Embryonic facial prominence (tissue), 1 donor: ENCODE data around the gene RSAD1.
"Not testable (repeated sequence)": the region's sequence is repeated elsewhere in the genome, so short reads cannot be mapped to it uniquely, and the experiment has no call there.

Source experiments
- DNase-seq: peaks from one replicate; pipeline ENCODE4 v3.0.0-alpha.2; 2016; ENCODE audit errors: extremely low spot score

The RSAD1 gene

DNA sequence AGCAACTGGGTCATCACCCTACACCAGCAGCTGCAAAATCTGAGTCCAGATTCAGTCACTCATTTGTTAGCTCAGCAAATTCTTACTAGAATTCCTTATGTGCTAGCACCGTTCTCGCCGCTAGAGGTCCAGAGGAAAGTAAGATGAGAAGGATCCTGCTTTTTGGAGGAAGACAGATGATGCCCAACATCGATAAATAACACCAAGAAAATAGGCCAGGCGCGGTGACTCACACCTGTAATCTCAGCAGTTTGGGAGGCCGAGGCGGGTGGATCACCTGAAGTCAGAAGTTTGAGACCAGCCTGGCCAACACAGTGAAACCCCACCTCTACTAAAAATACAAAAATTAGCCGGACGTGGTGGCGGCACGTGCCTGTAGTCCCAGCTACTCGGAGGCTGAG is 5.9 kb upstream of the RSAD1 start:
- DNase-seq, result not testable (repeated sequence)

- DNase-seq, result no peak
Observed at GRCh38 chr17:50473901-50474300, 4.8 kb upstream of the RSAD1 start.

DNA sequence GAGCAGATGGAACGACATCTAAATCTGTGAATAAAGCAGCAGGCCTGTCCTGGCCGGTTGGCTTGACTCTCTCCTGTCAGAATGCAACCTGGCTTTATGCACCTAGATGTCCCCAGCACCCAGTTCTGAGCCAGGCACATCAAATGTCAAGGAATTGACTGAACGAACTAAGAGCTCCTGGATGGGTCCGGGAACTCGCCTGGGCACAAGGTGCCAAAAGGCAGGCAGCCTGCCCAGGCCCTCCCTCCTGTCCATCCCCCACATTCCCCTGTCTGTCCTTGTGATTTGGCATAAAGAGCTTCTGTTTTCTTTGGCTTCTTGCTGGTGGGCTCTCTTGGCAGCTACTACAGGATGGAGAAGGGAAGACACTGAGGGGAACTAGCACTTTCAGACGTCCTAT is 4.1 kb upstream of the RSAD1 start:
- DNase-seq, result no peak

- no peak for DNase-seq
Observed at GRCh38 chr17:50475362-50475761, 3.3 kb upstream of the RSAD1 start.

- DNase-seq, result not testable (repeated sequence)
Observed at GRCh38 chr17:50475775-50476544, 2.7 kb upstream of the RSAD1 start.

GRCh38 chr17:50476545-50477315 is 1.9 kb upstream of the RSAD1 start:
- DNase-seq, result no peak

DNA sequence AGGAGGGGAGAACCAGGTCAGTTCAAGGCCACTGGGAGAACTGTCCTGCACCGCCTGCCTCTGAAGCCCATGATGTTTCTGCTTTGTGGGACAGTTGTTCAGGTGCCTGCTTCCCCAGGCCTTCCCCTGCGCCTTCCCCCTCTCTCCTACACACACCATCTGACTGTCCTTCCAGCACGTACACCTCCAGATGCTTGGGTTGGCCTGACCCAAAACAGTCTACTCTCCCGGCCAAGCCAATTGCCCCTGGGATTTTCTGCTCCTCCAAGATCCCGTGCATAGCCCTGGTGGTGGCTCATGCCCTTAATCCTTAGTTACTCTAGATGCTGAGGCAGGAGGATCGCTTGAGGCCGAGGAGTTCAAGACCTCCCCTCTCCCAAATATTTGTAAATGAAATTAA is 684 bp upstream of the RSAD1 start:
- DNase-seq, result no peak

- DNase-seq, result no peak
Observed at GRCh38 chr17:50479522-50480141, 972 bp downstream of the RSAD1 start.

GRCh38 chr17:50480142-50480764 is 1.6 kb downstream of the RSAD1 start:
- DNase-seq, result no peak

- no peak for DNase-seq
Observed at GRCh38 chr17:50480854-50481490, 2.3 kb downstream of the RSAD1 start.

DNA sequence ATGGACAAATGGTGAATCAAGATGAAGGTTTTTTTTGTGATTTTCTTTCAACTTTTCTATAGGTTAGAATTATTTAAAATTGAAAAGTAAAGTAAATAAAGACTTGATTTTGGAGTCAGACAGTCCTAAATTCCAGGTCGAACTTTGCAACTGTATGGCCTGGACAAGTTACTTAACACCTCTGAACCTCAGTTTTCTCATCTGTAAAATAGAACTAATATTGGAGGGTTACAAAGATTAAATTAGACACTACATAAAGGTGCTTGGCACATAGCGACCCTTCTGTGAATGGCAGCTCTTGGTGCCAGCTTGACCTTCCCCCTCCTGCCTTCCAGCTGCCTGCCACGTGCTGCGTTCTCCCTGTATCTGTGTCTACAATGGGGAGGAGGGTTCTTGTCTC is 3.0 kb downstream of the RSAD1 start:
- no peak for DNase-seq

DNA sequence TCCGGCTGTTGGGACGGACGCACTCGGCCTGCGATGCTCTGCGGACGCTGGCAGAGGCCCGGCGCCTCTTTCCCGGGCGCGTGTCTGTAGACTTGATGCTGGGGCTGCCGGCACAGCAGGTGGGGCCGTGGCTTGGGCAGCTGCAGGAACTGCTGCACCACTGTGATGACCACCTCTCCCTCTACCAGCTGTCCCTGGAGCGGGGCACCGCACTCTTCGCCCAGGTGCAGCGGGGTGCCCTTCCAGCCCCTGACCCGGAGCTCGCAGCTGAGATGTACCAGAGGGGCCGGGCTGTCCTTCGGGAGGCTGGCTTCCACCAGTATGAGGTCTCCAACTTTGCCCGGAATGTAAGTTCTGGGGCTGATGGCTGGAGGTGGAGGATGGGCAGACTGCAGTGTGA is 3.5 kb downstream of the RSAD1 start:
- DNase-seq, result no peak

- DNase-seq, result no peak
Observed at GRCh38 chr17:50482516-50482915, 3.9 kb downstream of the RSAD1 start.

- DNase-seq, result no peak
Observed at GRCh38 chr17:50483266-50483665, 4.6 kb downstream of the RSAD1 start.

- no peak for DNase-seq
Observed at GRCh38 chr17:50484386-50485155, 5.9 kb downstream of the RSAD1 start.

GRCh38 chr17:50487213-50488096 is 8.8 kb downstream of the RSAD1 start:
- DNase-seq, result no peak

DNA sequence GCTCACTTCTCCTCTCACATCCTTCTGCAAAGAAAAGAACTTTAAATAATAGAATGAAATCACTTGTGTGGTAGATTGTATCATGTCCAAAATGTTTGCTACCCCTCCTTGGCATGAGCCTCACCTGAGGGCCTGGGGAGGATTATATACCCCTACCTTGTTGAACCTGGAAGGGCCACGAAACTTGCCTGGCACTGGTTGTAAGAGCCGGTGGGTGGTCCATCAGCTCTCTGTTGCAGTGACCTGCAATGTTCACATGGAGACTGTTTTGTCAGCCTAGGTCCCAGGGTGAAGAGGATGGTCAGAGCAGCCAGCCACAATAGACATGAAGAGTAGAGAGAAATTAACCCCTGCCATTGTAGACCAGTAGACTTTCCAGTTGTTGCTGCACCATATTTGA is 10.2 kb downstream of the RSAD1 start:
- DNase-seq, result no peak

- no peak for DNase-seq
Observed at GRCh38 chr17:50491505-50491904, 12.8 kb downstream of the RSAD1 start.

GRCh38 chr17:50492214-50492613 is 13.6 kb downstream of the RSAD1 start:
- DNase-seq, result no peak

DNA sequence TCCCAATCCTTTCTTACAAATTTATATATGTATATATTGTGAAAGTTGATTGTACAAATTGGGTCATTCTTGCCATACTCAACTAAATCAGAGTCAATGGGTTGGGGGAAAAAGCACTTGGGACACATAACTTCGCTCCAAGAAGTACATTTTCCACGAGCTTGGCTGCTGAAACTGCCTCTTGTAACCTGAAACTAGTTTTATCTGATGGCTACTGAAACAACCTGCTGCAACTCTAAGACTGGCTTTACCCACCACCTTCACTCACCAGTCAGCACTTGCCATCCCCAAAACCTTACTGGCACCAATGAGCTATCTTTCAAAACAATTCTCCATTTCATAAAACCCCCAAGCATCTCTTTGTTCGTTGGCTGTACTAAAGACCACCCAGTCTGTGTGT is 15.1 kb downstream of the RSAD1 start:
- DNase-seq, result no peak
